Trophoblast cell (in vitro differentiated cells and primary cell): ENCODE data around the gene ENPP3.

Source experiments
- DNase-seq, 2 donors: peaks; one replicate each; pipeline ENCODE4 v3.0.0-alpha.2; 2016
- H2AFZ ChIP-seq: 2 replicates; pipeline ENCODE4 v1.6.1; 2013; ENCODE audit warnings: low read length, moderate library complexity, mild to moderate bottlenecking; ENCODE audit not compliant: insufficient read depth, poor library complexity
- H2AK5ac ChIP-seq: 2 replicates; pipeline ENCODE4 v1.6.1; 2013; ENCODE audit warnings: mild to moderate bottlenecking, low read length
- H2BK120ac ChIP-seq: 2 replicates; pipeline ENCODE4 v1.6.1; 2013; ENCODE audit warnings: low read length, mild to moderate bottlenecking, moderate library complexity; ENCODE audit not compliant: insufficient read depth, poor library complexity
- H2BK12ac ChIP-seq: 2 replicates; pipeline ENCODE4 v1.6.1; 2013; ENCODE audit warnings: mild to moderate bottlenecking, low read length, moderate library complexity
- H2BK5ac ChIP-seq: 2 replicates; pipeline ENCODE4 v1.6.1; 2013; ENCODE audit warnings: low read length, low read depth, moderate library complexity, mild to moderate bottlenecking; ENCODE audit not compliant: poor library complexity
- H3K14ac ChIP-seq: 2 replicates; pipeline ENCODE4 v1.6.1; 2013; ENCODE audit warnings: mild to moderate bottlenecking, low read length
- H3K18ac ChIP-seq: 2 replicates; pipeline ENCODE4 v1.6.1; 2013; ENCODE audit warnings: mild to moderate bottlenecking, low read length
- H3K23ac ChIP-seq: 2 replicates; pipeline ENCODE4 v1.6.1; 2013; ENCODE audit warnings: low read length
- H3K27ac ChIP-seq: 2 replicates; pipeline ENCODE4 v1.5.1; 2013; ENCODE audit warnings: low read depth, mild to moderate bottlenecking, inconsistent platforms, low read length, moderate library complexity
- H3K27me3 ChIP-seq: 2 replicates; pipeline ENCODE4 v1.6.1; 2013; ENCODE audit warnings: inconsistent platforms, mild to moderate bottlenecking, low read length, moderate library complexity; ENCODE audit not compliant: insufficient read depth
- H3K36me3 ChIP-seq, 2 experiments: 1 replicate in 1 of 2; 2 replicates in 1 of 2; pipeline ENCODE4 v1.6.1; 2013; ENCODE audit warnings: low read length in 2 of 2, mild to moderate bottlenecking in 2 of 2, moderate library complexity in 1 of 2; ENCODE audit not compliant: insufficient read depth in 2 of 2, control insufficient read depth in 1 of 2
- H3K4ac ChIP-seq: 2 replicates; pipeline ENCODE4 v1.6.1; 2013; ENCODE audit warnings: low read depth, mild to moderate bottlenecking, low read length, moderate library complexity
- H3K4me1 ChIP-seq, 2 experiments: 1 replicate in 1 of 2; 2 replicates in 1 of 2; pipeline ENCODE4 v1.6.1; 2013; ENCODE audit warnings: low read length in 2 of 2, mild to moderate bottlenecking in 2 of 2, moderate library complexity in 1 of 2; ENCODE audit not compliant: insufficient read depth in 2 of 2, control insufficient read depth in 1 of 2
- H3K4me2 ChIP-seq: 2 replicates; pipeline ENCODE4 v1.6.1; 2013; ENCODE audit warnings: inconsistent platforms, mild to moderate bottlenecking, low read length, moderate library complexity
- H3K4me3 ChIP-seq: 2 replicates; pipeline ENCODE4 v1.5.1; 2013; ENCODE audit warnings: mild to moderate bottlenecking, low read depth, low read length, inconsistent platforms
- H3K79me1 ChIP-seq: one replicate; pipeline ENCODE4 v1.6.1; 2013; ENCODE audit warnings: low read length
- H3K79me2 ChIP-seq: 2 replicates; pipeline ENCODE4 v1.6.1; 2013; ENCODE audit warnings: low read length, mild to moderate bottlenecking; ENCODE audit not compliant: control insufficient read depth, insufficient read depth, poor library complexity
- H3K9ac ChIP-seq: 2 replicates; pipeline ENCODE4 v1.6.1; 2013; ENCODE audit warnings: mild to moderate bottlenecking, low read length
- H3K9me3 ChIP-seq: 2 replicates; pipeline ENCODE4 v1.6.1; 2013; ENCODE audit warnings: low read depth, mild to moderate bottlenecking, control low read depth, inconsistent platforms, low read length; ENCODE audit not compliant: insufficient read depth
- H4K12ac ChIP-seq: 2 replicates; pipeline ENCODE4 v1.6.1; 2013; ENCODE audit warnings: low read depth, mild to moderate bottlenecking, low read length, moderate library complexity
- H4K8ac ChIP-seq: 2 replicates; pipeline ENCODE4 v1.6.1; 2013; ENCODE audit warnings: low read depth, mild to moderate bottlenecking, low read length, moderate library complexity
- H4K91ac ChIP-seq: one replicate; pipeline ENCODE4 v1.6.1; 2013; ENCODE audit warnings: low read depth, mild to moderate bottlenecking, low read length, moderate library complexity
- WGBS: extraction: QIAGEN DNeasy Blood & Tissue Kit; methylation state at CpG from one replicate; pipeline ENCODE4 v1.1.7; 2013; ENCODE audit warnings: missing lambda C conversion rate; ENCODE audit not compliant: insufficient read length, insufficient coverage; ENCODE audit errors: extremely low coverage; 5-methylcytosine and 5-hydroxymethylcytosine counted together

ENPP3 gene

GRCh38 chr6:131781687-131782086 lies 144.6 kb downstream of the ENPP3 start:
- Histone ChIP-seq H3K4me1 (no peaks in the 10 kb centered on the region), H2AK5ac (no peak overlapping the region), H4K8ac (no peak overlapping the region), H3K9ac (no peak overlapping the region), H3K4ac (no peak overlapping the region), H3K9me3 (no peaks in the 10 kb centered on the region), H3K27ac (no peak overlapping the region), H3K36me3 (no peaks in the 10 kb centered on the region), H2BK5ac (no peak overlapping the region), H3K23ac (no peak overlapping the region), H3K4me2 (no peak overlapping the region), H4K91ac (no peak overlapping the region), H3K18ac (no peak overlapping the region), H2BK12ac (no peak overlapping the region), H3K79me2 (no peaks in the 10 kb centered on the region), H3K4me3 (no peak overlapping the region), H3K27me3 (no peaks in the 10 kb centered on the region), H2AFZ (no peak overlapping the region), H4K12ac (no peak overlapping the region), H2BK120ac (no peak overlapping the region), H3K79me1 (no peaks in the 10 kb centered on the region), H3K14ac (no peak overlapping the region)
- no peak for DNase-seq
- WGBS, result no CpG with 5 or more reads among the region's 3 CpGs

- Histone ChIP-seq H3K14ac (no peak overlapping the region), H3K79me2 (no peaks in the 10 kb centered on the region), H2BK5ac (no peak overlapping the region), H3K4me1 (no peaks in the 10 kb centered on the region), H3K18ac (no peak overlapping the region), H3K4me2 (no peak overlapping the region), H4K91ac (no peak overlapping the region), H3K4ac (no peak overlapping the region), H3K27me3 (no peaks in the 10 kb centered on the region), H3K4me3 (no peak overlapping the region), H4K8ac (no peak overlapping the region), H3K23ac (no peak overlapping the region), H4K12ac (no peak overlapping the region), H3K9ac (no peak overlapping the region), H2BK12ac (no peak overlapping the region), H2BK120ac (no peak overlapping the region), H3K79me1 (no peaks in the 10 kb centered on the region), H3K36me3 (no peaks in the 10 kb centered on the region), H2AK5ac (no peak overlapping the region), H3K27ac (no peak overlapping the region), H3K9me3 (no peaks in the 10 kb centered on the region), H2AFZ (no peak overlapping the region)
- DNase-seq, result peak in 1 of 2 donors; percentile 35
- WGBS, result no CpG with 5 or more reads among the region's 1 CpG
These were observed 145.7 kb downstream of the ENPP3 start for GRCh38 chr6:131782764-131783163.

DNA sequence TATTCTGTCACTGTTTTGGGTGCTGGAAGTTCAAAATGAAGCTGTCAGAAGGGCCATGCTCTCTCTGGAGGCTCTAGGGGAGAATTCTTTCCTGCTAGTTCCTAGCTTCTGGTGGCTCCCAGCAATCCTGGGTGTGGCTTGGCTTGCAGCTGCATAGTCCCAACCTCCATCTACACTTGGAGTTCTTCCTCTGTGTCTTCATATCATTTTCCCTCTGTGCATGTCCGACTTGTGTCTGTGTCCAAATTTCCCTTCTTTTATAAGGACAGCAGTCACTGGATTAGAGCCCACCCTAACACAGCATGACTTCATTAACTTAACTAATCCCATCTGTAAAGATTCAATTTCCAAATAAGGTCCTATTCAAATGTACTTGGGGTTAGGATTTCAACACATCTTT lies 147.5 kb downstream of the ENPP3 start:
- Histone ChIP-seq H2BK5ac (no peak overlapping the region), H3K4me3 (no peak overlapping the region), H3K79me1 (no peaks in the 10 kb centered on the region), H3K27me3 (no peaks in the 10 kb centered on the region), H4K12ac (no peak overlapping the region), H3K18ac (no peak overlapping the region), H2BK12ac (no peak overlapping the region), H3K4me1 (no peaks in the 10 kb centered on the region), H2BK120ac (no peak overlapping the region), H4K91ac (no peak overlapping the region), H3K9ac (no peak overlapping the region), H4K8ac (no peak overlapping the region), H3K4me2 (no peak overlapping the region), H2AFZ (no peak overlapping the region), H3K36me3 (no peaks in the 10 kb centered on the region), H3K4ac (no peak overlapping the region), H3K14ac (no peak overlapping the region), H3K23ac (no peak overlapping the region), H2AK5ac (no peak overlapping the region), H3K27ac (no peak overlapping the region), H3K9me3 (no peaks in the 10 kb centered on the region), H3K79me2 (no peaks in the 10 kb centered on the region)
- DNase-seq, result no peak
- WGBS, result no CpG with 5 or more reads among the region's 1 CpG

DNA sequence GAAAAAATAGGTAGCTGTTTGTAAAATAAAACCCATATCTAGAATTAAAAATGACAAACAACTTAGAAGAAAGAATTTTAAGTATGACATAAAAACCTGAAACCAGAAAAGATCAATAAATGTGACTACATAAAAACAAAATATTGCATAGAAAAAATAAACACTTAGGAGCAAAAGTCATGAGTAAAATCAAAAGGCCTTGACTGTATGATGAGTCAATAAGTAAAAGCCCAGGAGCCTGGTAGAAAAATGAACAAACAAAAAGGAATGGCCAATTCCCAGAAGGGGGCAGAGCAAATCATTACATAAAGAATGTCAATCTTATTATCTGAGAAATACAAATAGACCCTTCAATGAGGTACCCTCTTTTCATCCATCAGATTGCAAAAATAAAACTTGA lies 150.0 kb downstream of the ENPP3 start:
- Histone ChIP-seq H3K4ac (no peak overlapping the region), H3K9ac (no peak overlapping the region), H3K9me3 (no peaks in the 10 kb centered on the region), H4K12ac (no peak overlapping the region), H2BK120ac (no peak overlapping the region), H3K14ac (no peak overlapping the region), H3K79me2 (no peaks in the 10 kb centered on the region), H2AK5ac (no peak overlapping the region), H4K91ac (no peak overlapping the region), H4K8ac (no peak overlapping the region), H3K79me1 (no peaks in the 10 kb centered on the region), H2AFZ (no peak overlapping the region), H3K27me3 (no peaks in the 10 kb centered on the region), H2BK12ac (no peak overlapping the region), H3K18ac (no peak overlapping the region), H3K36me3 (no peaks in the 10 kb centered on the region), H3K4me3 (no peak overlapping the region), H3K4me2 (no peak overlapping the region), H3K27ac (no peak overlapping the region), H2BK5ac (no peak overlapping the region), H3K4me1 (no peaks in the 10 kb centered on the region), H3K23ac (no peak overlapping the region)
- no peak for DNase-seq
